ENCODE results near the gene HMCN2.

GRCh38 chr9:130381660-130382059, 116.1 kb downstream of the HMCN2 start:
- TF ChIP-seq, protein P1, sequence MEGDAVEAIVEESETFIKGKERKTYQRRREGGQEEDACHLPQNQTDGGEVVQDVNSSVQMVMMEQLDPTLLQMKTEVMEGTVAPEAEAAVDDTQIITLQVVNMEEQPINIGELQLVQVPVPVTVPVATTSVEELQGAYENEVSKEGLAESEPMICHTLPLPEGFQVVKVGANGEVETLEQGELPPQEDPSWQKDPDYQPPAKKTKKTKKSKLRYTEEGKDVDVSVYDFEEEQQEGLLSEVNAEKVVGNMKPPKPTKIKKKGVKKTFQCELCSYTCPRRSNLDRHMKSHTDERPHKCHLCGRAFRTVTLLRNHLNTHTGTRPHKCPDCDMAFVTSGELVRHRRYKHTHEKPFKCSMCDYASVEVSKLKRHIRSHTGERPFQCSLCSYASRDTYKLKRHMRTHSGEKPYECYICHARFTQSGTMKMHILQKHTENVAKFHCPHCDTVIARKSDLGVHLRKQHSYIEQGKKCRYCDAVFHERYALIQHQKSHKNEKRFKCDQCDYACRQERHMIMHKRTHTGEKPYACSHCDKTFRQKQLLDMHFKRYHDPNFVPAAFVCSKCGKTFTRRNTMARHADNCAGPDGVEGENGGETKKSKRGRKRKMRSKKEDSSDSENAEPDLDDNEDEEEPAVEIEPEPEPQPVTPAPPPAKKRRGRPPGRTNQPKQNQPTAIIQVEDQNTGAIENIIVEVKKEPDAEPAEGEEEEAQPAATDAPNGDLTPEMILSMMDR (IDR thresholded peaks at IDR 0.05; ENCODE audit: low read depth, low read length), result no peak
- TF ChIP-seq EZH2phosphoT487 (IDR thresholded peaks at IDR 0.05; ENCODE audit: low read depth), result no peak

Measured in OCI-LY3 (cell line).